VCaP (cell line): ENCODE data around the gene ATP6V1F.

Source experiments
- H3K27ac ChIP-seq: fragments of 450-650 bp; 2 replicates; pipeline ENCODE4 v1.5.1; 2017
- TF ChIP-seq, protein P1 (sequence below): fragments of 450-650 bp; conservative IDR thresholded peaks from 2 replicates; pipeline ENCODE4 v1.5.1; 2017; ENCODE audit warnings: mild to moderate bottlenecking, moderate library complexity

Gene ATP6V1F

DNA sequence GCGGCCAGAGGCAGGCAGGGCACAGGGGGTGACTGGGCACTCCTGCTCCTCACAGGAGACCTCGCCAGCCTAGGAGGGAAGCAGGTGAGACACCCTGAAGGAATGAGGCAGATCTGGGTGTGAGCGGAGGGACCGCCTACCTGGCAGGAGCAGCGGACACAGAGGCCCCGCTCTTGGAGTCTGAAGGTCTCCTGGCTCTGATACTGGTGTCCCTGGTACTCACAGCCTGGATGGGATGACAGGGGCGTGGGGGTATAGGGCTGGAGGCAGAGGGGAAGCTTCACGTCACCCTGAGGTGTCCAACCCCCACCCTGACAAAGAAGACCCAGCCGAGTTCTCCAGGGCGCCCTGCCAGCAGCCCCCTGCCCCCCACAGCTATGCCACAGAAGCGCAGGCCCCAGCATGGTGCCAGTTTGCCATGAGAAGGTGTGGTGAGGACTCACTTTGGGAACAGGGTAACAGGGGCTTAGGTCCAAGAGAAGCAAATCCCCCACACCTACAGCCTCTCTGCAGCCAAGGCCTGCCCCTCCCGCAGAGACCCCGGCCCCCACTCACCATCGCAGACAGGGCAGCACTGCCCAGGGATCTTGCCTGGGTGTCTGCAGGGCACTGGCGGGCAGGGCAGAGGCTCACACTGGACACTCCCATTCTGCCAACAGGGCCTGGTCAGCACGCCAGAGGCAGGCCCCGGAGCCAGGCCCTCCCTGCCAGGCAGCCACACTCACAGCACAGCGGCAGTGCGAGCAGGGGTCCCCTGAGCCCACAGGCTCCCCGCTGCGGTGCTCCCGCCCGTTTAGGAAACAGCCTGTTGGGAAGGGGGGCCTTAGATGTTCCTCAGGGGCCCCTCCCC, 30.8 kb downstream of the ATP6V1F start:
- TF ChIP-seq, protein P1, sequence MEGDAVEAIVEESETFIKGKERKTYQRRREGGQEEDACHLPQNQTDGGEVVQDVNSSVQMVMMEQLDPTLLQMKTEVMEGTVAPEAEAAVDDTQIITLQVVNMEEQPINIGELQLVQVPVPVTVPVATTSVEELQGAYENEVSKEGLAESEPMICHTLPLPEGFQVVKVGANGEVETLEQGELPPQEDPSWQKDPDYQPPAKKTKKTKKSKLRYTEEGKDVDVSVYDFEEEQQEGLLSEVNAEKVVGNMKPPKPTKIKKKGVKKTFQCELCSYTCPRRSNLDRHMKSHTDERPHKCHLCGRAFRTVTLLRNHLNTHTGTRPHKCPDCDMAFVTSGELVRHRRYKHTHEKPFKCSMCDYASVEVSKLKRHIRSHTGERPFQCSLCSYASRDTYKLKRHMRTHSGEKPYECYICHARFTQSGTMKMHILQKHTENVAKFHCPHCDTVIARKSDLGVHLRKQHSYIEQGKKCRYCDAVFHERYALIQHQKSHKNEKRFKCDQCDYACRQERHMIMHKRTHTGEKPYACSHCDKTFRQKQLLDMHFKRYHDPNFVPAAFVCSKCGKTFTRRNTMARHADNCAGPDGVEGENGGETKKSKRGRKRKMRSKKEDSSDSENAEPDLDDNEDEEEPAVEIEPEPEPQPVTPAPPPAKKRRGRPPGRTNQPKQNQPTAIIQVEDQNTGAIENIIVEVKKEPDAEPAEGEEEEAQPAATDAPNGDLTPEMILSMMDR, result no peak
- no peak overlapping the region for H3K27ac ChIP-seq

- H3K27ac ChIP-seq, result no peak overlapping the region
- TF ChIP-seq, protein P1, result no peak
These were observed 31.4 kb downstream of the ATP6V1F start for GRCh38 chr7:128894101-128894440.

- TF ChIP-seq, protein P1, result no peak
- no peak overlapping the region for H3K27ac ChIP-seq
These were observed 32.7 kb downstream of the ATP6V1F start for GRCh38 chr7:128895320-128895719.

- TF ChIP-seq, protein P1, result no peak
- H3K27ac ChIP-seq, result no peak overlapping the region
These were observed 36.7 kb downstream of the ATP6V1F start for GRCh38 chr7:128899392-128899791.

DNA sequence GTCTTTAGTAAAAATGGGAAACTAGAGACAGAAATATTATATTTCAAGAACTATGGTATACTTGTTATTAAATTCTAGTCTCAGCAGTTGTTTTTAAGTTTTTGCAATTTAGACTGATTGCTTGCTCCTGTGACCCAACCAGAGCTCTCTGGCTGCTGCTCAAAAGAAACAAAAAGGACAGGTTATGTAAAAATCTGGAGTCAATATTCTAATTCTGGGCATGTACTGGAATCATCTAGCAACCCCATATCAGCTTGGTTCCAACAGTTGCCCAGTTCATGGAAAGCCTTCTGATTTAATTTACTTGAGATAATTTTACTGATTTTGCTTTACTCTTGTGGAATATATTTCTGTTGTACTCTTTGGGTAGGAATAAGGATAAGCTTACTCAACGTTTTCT, 37.6 kb downstream of the ATP6V1F start:
- TF ChIP-seq, protein P1, result no peak
- H3K27ac ChIP-seq, result no peak overlapping the region

GRCh38 chr7:128902761-128903585, 40.3 kb downstream of the ATP6V1F start:
- TF ChIP-seq, protein P1, result no peak
- H3K27ac ChIP-seq, result no peak overlapping the region

DNA sequence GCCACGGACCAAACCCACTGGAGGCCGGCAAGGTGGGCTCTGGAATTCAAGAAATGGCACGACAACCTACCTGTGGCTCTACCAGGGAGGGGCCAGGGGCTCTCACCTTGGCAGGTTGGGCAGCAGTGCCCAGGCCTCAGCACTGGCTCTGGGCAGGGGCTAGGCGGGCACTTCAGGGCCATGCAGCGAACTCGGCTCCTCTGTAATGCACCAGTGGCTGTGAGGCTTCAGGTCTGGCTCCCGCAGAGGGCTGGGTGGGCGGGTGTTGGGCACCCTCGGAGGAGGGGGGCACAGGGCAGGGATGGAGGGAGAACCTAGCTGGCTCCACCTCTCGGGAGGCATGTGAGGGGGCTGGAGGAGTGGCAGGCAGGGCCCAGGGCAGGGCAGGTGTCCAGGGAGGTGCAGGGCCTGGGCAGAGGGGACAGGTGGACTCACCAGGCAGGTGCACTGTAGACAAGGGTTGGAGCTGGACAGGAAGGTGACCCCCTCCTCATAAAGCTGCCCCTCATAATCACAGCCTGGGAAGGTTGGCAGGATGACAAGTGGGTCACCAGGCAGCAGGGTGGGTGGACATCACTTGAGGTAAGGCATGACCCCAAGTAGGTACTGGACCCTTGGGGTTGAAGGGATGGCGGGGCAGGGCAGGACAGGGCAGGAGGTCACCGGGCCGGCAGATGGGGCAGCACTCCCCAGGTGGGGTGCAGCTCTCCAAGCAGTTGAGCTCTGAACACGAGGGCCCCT, 41.1 kb downstream of the ATP6V1F start:
- TF ChIP-seq, protein P1, result no peak
- no peak overlapping the region for H3K27ac ChIP-seq
